PFSK-1 (cell line): Measurements from ENCODE around the gene RD3L.

Source experiments
- FOXP2 ChIP-seq: optimal IDR thresholded peaks from 2 replicates; pipeline ENCODE3; 2011; ENCODE audit warnings: borderline replicate concordance, control low read depth, inconsistent platforms; ENCODE audit not compliant: insufficient read depth; ENCODE audit errors: extremely low read length, extremely low read depth
- POLR2AphosphoS5 ChIP-seq: IDR thresholded peaks from 2 replicates; pipeline ENCODE4 v1.6.1; 2012; ENCODE audit warnings: low read depth, mild to moderate bottlenecking, control low read depth, low read length, moderate library complexity
- REST ChIP-seq, 2 experiments: IDR thresholded peaks; 2 replicates each; pipeline versions ENCODE4 v1.6.1 to v1.8.0; 2011 to 2012; ENCODE audit warnings: low read depth in 2 of 2, low read length in 2 of 2, control low read depth in 1 of 2, inconsistent platforms in 1 of 2, mild to moderate bottlenecking in 1 of 2, moderate library complexity in 1 of 2; ENCODE audit not compliant: insufficient read depth in 1 of 2
- SIN3A ChIP-seq: IDR thresholded peaks from 2 replicates; pipeline ENCODE4 v1.6.1; 2012; ENCODE audit warnings: mild to moderate bottlenecking, low read length, moderate library complexity, borderline replicate concordance; ENCODE audit not compliant: insufficient read depth
- TAF1 ChIP-seq: IDR thresholded peaks from 2 replicates; pipeline ENCODE4 v1.6.1; 2012; ENCODE audit warnings: low read length, control low read depth, borderline replicate concordance; ENCODE audit not compliant: insufficient read depth

RD3L gene

GRCh38 chr14:103894723-103895059 lies 47.6 kb downstream of the RD3L start:
- no peak for TF ChIP-seq REST (IDR thresholded peaks at IDR 0.05; ENCODE audit: insufficient read depth in 1 of 2, low read depth in 2 of 2, low read length in 2 of 2)
- no peak for TF ChIP-seq SIN3A
- TF ChIP-seq POLR2AphosphoS5, result no peak
- no peak for TF ChIP-seq FOXP2
- no peak for TF ChIP-seq TAF1

- TF ChIP-seq TAF1, result no peak
Observed at GRCh38 chr14:103894034-103894722, 48.2 kb downstream of the RD3L start.

- TF ChIP-seq POLR2AphosphoS5, result no peak
Observed at GRCh38 chr14:103892247-103892646, 50.1 kb downstream of the RD3L start.

GRCh38 chr14:103891667-103892215 lies 50.6 kb downstream of the RD3L start:
- TF ChIP-seq FOXP2, result no peak
- no peak for TF ChIP-seq TAF1
- no peak for TF ChIP-seq POLR2AphosphoS5
- no peak for TF ChIP-seq REST (IDR thresholded peaks at IDR 0.05; ENCODE audit: insufficient read depth in 1 of 2, low read depth in 2 of 2, low read length in 2 of 2)
- no peak for TF ChIP-seq SIN3A

- no peak for TF ChIP-seq TAF1
- no peak for TF ChIP-seq REST (IDR thresholded peaks at IDR 0.05; ENCODE audit: insufficient read depth in 1 of 2, low read depth in 2 of 2, low read length in 2 of 2)
- TF ChIP-seq POLR2AphosphoS5, result no peak
- TF ChIP-seq SIN3A, result no peak
- TF ChIP-seq FOXP2, result no peak
Observed at GRCh38 chr14:103890821-103891666, 51.3 kb downstream of the RD3L start.
